IMR-90 (cell line): ENCODE results near the gene ITIH6. TPM values are rescaled to one million over a fixed set of nuclear protein-coding genes. Genes with fewer than 3 reads are reported as not detected.

Experiments
- ATAC-seq: fragments of 200-7000 bp; cut with Tn5 transposase; 2 replicates; pipeline ENCODE4 v1.9.1; 2020; ENCODE audit warnings: low read depth, mild to moderate bottlenecking, moderate library complexity
- BruUV-seq: library from RNA; stranded (reverse); fragments of 400-500 nt; replicated peaks from 2 replicates; lab custom pipeline; 2021; lab: Mats Ljungman, UMichigan
- CTCF ChIA-PET: fragments of 300-600 bp; formaldehyde crosslinking; extraction: SDS; loops from one replicate; lab custom pipeline; 2021; ENCODE audit warnings: antibody characterized with exemption; lab: Yijun Ruan, JAX
- POLR2A ChIA-PET: fragments of 300-600 bp; sonication (Branson Sonifier 250); formaldehyde crosslinking; loops from one replicate; lab custom pipeline; 2022; ENCODE audit warnings: antibody characterized with exemption; ENCODE audit not compliant: unreplicated experiment; lab: Charles Lee
- DNase-seq: peaks from one replicate; pipeline ENCODE4 v3.0.0; 2013
- H2AFZ ChIP-seq: replicated peaks from 2 replicates; pipeline ENCODE3; 2013; ENCODE audit warnings: low read length, mild to moderate bottlenecking; ENCODE audit not compliant: poor library complexity
- H2AK5ac ChIP-seq: 2 replicates; pipeline ENCODE4 v1.6.1; 2013; ENCODE audit warnings: low read depth, low read length, inconsistent platforms
- H2AK9ac ChIP-seq: replicated peaks from 2 replicates; pipeline ENCODE3; 2013; ENCODE audit warnings: mild to moderate bottlenecking, low read depth, low read length, moderate library complexity; ENCODE audit not compliant: poor library complexity
- H2BK120ac ChIP-seq: 2 replicates; pipeline ENCODE4 v1.6.1; 2013; ENCODE audit warnings: low read depth, low read length, inconsistent platforms
- H2BK15ac ChIP-seq: 3 replicates; pipeline ENCODE4 v1.6.1; 2013; ENCODE audit warnings: low read depth, low read length, inconsistent platforms
- H2BK20ac ChIP-seq: 2 replicates; pipeline ENCODE4 v1.6.1; 2013; ENCODE audit warnings: low read depth, mild to moderate bottlenecking, inconsistent platforms, low read length, moderate library complexity
- H2BK5ac ChIP-seq: 2 replicates; pipeline ENCODE4 v1.6.1; 2013; ENCODE audit warnings: mild to moderate bottlenecking, low read depth, low read length, inconsistent platforms; ENCODE audit not compliant: poor library complexity, severe bottlenecking
- H3K14ac ChIP-seq: replicated peaks from 2 replicates; pipeline ENCODE4 v1.6.1; 2013; ENCODE audit warnings: low read depth, low read length, inconsistent platforms
- H3K18ac ChIP-seq: 2 replicates; pipeline ENCODE4 v1.6.1; 2013; ENCODE audit warnings: low read depth, low read length, control low read depth
- H3K23ac ChIP-seq: 2 replicates; pipeline ENCODE4 v1.6.1; 2013; ENCODE audit warnings: low read depth, low read length, inconsistent platforms
- H3K27ac ChIP-seq: 2 replicates; pipeline ENCODE4 v1.5.1; 2013; ENCODE audit warnings: mild to moderate bottlenecking, control low read depth, low read length; ENCODE audit not compliant: insufficient read depth
- H3K27me3 ChIP-seq: 2 replicates; pipeline ENCODE4 v1.6.1; 2013; ENCODE audit warnings: low read length; ENCODE audit not compliant: control insufficient read depth, insufficient read depth
- H3K36me3 ChIP-seq: 2 replicates; pipeline ENCODE4 v1.6.1; 2013; ENCODE audit warnings: low read length, mixed read lengths; ENCODE audit not compliant: control insufficient read depth, insufficient read depth
- H3K4ac ChIP-seq: 2 replicates; pipeline ENCODE4 v1.6.1; 2013; ENCODE audit warnings: low read depth, low read length, inconsistent platforms
- H3K4me1 ChIP-seq: 2 replicates; pipeline ENCODE4 v1.6.1; 2013; ENCODE audit warnings: low read length, mixed read lengths; ENCODE audit not compliant: control insufficient read depth, insufficient read depth
- H3K4me2 ChIP-seq: 2 replicates; pipeline ENCODE4 v1.6.1; 2013; ENCODE audit warnings: low read depth, mild to moderate bottlenecking, control low read depth, low read length, moderate library complexity
- H3K4me3 ChIP-seq: 2 replicates; pipeline ENCODE4 v1.5.1; 2013; ENCODE audit warnings: low read depth, mild to moderate bottlenecking, control low read depth, low read length, moderate library complexity; ENCODE audit not compliant: insufficient read depth
- H3K56ac ChIP-seq: 2 replicates; pipeline ENCODE4 v1.6.1; 2013; ENCODE audit warnings: low read length, inconsistent platforms; ENCODE audit not compliant: insufficient read depth; ENCODE audit errors: extremely low read depth
- H3K79me1 ChIP-seq, 2 experiments: 2 replicates each; pipeline ENCODE4 v1.6.1; 2013; ENCODE audit warnings: low read length in 2 of 2, inconsistent platforms in 1 of 2, low read depth in 1 of 2
- H3K9ac ChIP-seq: 2 replicates; pipeline ENCODE4 v1.6.1; 2013; ENCODE audit warnings: low read depth, low read length, control low read depth
- H3K9me1 ChIP-seq: 2 replicates; pipeline ENCODE4 v1.6.1; 2013; ENCODE audit warnings: low read length, inconsistent platforms; ENCODE audit not compliant: insufficient read depth
- H3K9me3 ChIP-seq: 2 replicates; pipeline ENCODE4 v1.6.1; 2013; ENCODE audit warnings: low read length; ENCODE audit not compliant: control insufficient read depth, insufficient read depth
- H4K20me1 ChIP-seq: 2 replicates; pipeline ENCODE4 v1.6.1; 2013; ENCODE audit warnings: low read length, inconsistent platforms; ENCODE audit not compliant: insufficient read depth
- H4K5ac ChIP-seq: 2 replicates; pipeline ENCODE4 v1.6.1; 2013; ENCODE audit warnings: mild to moderate bottlenecking, low read depth, low read length, control low read depth
- H4K8ac ChIP-seq, 2 experiments: 2 replicates each; pipeline ENCODE4 v1.6.1; 2013; ENCODE audit warnings: low read depth in 2 of 2, low read length in 2 of 2, control low read depth in 1 of 2, inconsistent platforms in 1 of 2
- H4K91ac ChIP-seq: 2 replicates; pipeline ENCODE4 v1.6.1; 2013; ENCODE audit warnings: low read depth, low read length, inconsistent platforms; ENCODE audit not compliant: insufficient read depth
- BHLHE40 ChIP-seq: fragments of 150-350 bp; IDR thresholded peaks from 2 replicates; pipeline ENCODE4 v1.6.1; 2016; ENCODE audit warnings: mild to moderate bottlenecking, low read depth, low read length
- CEBPB ChIP-seq: IDR thresholded peaks from 2 replicates; pipeline ENCODE4 v1.6.1; 2012; ENCODE audit warnings: low read depth, low read length, improper control_type of control experiment
- CHD1 ChIP-seq: IDR thresholded peaks from 2 replicates; pipeline ENCODE4 v1.6.1; 2012; ENCODE audit warnings: low read depth, low read length, improper control_type of control experiment
- FOS ChIP-seq: fragments of 150-350 bp; IDR thresholded peaks from 2 replicates; pipeline ENCODE4 v1.6.1; 2016; ENCODE audit warnings: low read depth, low read length
- MAFK ChIP-seq: IDR thresholded peaks from 2 replicates; pipeline ENCODE4 v1.6.1; 2012; ENCODE audit warnings: low read depth, low read length, improper control_type of control experiment
- MAZ ChIP-seq: IDR thresholded peaks from 2 replicates; pipeline ENCODE4 v1.6.1; 2012; ENCODE audit warnings: low read depth, mild to moderate bottlenecking, low read length, improper control_type of control experiment, moderate library complexity, borderline replicate concordance
- MXI1 ChIP-seq: IDR thresholded peaks from 2 replicates; pipeline ENCODE4 v1.6.1; 2012; ENCODE audit warnings: low read depth, mild to moderate bottlenecking, low read length, moderate library complexity, borderline replicate concordance
- NFE2L2 ChIP-seq: fragments of 150-350 bp; IDR thresholded peaks from 2 replicates; pipeline ENCODE4 v1.6.1; 2016; ENCODE audit warnings: low read depth, mild to moderate bottlenecking, low read length
- POLR2A ChIP-seq: IDR thresholded peaks from 2 replicates; pipeline ENCODE4 v1.6.1; 2012; ENCODE audit warnings: mild to moderate bottlenecking, low read depth, low read length
- RAD21 ChIP-seq: IDR thresholded peaks from 2 replicates; pipeline ENCODE4 v1.6.1; 2012; ENCODE audit warnings: low read length, improper control_type of control experiment
- RCOR1 ChIP-seq: IDR thresholded peaks from 2 replicates; pipeline ENCODE4 v1.6.1; 2012; ENCODE audit warnings: mild to moderate bottlenecking, low read length, improper control_type of control experiment; ENCODE audit not compliant: insufficient replicate concordance
- RFX5 ChIP-seq: IDR thresholded peaks from 2 replicates; pipeline ENCODE4 v1.8.0; 2012; ENCODE audit warnings: low read depth, mild to moderate bottlenecking, low read length, moderate library complexity
- SMC3 ChIP-seq: fragments of 150-350 bp; IDR thresholded peaks from 2 replicates; pipeline ENCODE4 v1.6.1; 2016; ENCODE audit warnings: low read depth, mild to moderate bottlenecking, antibody characterized with exemption, low read length, moderate library complexity
- WGBS, 2 experiments: methylation state at CpG; one replicate each; pipeline versions ENCODE4 v1.1.5 to v1.1.7; 2013; ENCODE audit warnings: missing lambda C conversion rate in 2 of 2; ENCODE audit not compliant: insufficient read length in 1 of 2; ENCODE audit errors: extremely low coverage in 2 of 2; 5-methylcytosine and 5-hydroxymethylcytosine counted together
- dilution Hi-C: fragments of 300-500 bp; cut with HindIII; formaldehyde crosslinking; loops from one replicate; pipeline ENCODE4 v1.14.3; 2018; ENCODE audit warnings: low sequenced_read_pairs; ENCODE audit not compliant: unreplicated experiment
- in situ Hi-C: fragments of 300-500 bp; cut with MboI; formaldehyde crosslinking; loops from 3 replicates; pipeline ENCODE4 v1.14.3; 2019; ENCODE audit warnings: low sequenced_read_pairs, inconsistent platforms, mixed read lengths
- intact Hi-C: fragments of 100-400 bp; cut with micrococcal nuclease; formaldehyde crosslinking; loops from 2 replicates; pipeline ENCODE4 v1.10.0; 2022
- polyA plus RNA-seq, 3 experiments: library from polyadenylated mRNA; depleted of rRNA; stranded (reverse); fragments of >200 nt; gene quantifications; 2 replicates each; pipeline ENCODE4 v1.2.3, GENCODE V29; 2012; ENCODE audit warnings: low replicate concordance in 1 of 3
- total RNA-seq: library from RNA; depleted of rRNA; stranded (reverse); fragments of >200 nt; gene quantifications from 2 replicates; pipeline ENCODE4 v1.2.3, GENCODE V29; 2012
- TF ChIP-seq, protein P1 (sequence below): fragments of 150-350 bp; IDR thresholded peaks from 2 replicates; pipeline ENCODE4 v1.6.1; 2016; ENCODE audit warnings: low read depth, mild to moderate bottlenecking, low read length, moderate library complexity, borderline replicate concordance
- TF ChIP-seq, protein P2 (sequence below): fragments of 150-350 bp; IDR thresholded peaks from 2 replicates; pipeline ENCODE4 v1.6.1; 2017; ENCODE audit warnings: mild to moderate bottlenecking, antibody characterized with exemption, low read length, low read depth
- TF ChIP-seq, protein P3 (sequence below): conservative IDR thresholded peaks from 2 replicates; pipeline ENCODE4 v1.5.1; 2012; ENCODE audit warnings: mild to moderate bottlenecking, low read depth, low read length, improper control_type of control experiment

The ITIH6 gene
- total and polyA plus RNA-seq, 2 of the 4 experiments (the other 2 are of a cell fraction) = not detected

DNA sequence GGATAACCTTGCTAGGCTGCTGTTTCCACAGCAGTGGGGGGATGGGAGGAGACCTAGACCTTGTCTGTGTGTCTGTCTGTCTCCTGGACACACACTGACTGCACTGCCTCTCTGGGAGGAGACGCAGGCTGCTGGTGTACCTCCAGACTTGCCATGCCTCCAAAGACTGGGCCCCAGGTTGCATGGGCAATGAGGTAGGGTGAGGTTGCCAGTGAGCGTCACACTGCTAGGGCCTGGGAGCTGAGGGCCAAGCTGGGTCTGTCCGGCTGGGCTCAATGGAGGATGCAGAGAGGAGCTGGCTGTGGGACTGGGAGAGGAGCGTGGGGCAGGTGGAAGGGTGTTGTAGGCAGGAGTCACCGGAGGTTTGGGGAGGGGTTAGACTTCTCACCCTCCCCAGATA lies 26.1 kb upstream of the ITIH6 start:
- no peak overlapping the region for H3K56ac ChIP-seq
- H2AK9ac ChIP-seq = no peak overlapping the region
- no peaks in the 10 kb centered on the region for H3K27me3 ChIP-seq
- no peaks in the 10 kb centered on the region for H4K20me1 ChIP-seq
- no peak overlapping the region for H3K14ac ChIP-seq
- H3K23ac ChIP-seq = no peak overlapping the region
- H2BK5ac ChIP-seq = peak overlapping the region; percentile 50
- no peak overlapping the region for H2BK20ac ChIP-seq
- no peak overlapping the region for H2BK15ac ChIP-seq
- H3K18ac ChIP-seq = no peak overlapping the region
- no peak for DNase-seq
- H3K36me3 ChIP-seq = no peaks in the 10 kb centered on the region
- TF ChIP-seq, protein P1, sequence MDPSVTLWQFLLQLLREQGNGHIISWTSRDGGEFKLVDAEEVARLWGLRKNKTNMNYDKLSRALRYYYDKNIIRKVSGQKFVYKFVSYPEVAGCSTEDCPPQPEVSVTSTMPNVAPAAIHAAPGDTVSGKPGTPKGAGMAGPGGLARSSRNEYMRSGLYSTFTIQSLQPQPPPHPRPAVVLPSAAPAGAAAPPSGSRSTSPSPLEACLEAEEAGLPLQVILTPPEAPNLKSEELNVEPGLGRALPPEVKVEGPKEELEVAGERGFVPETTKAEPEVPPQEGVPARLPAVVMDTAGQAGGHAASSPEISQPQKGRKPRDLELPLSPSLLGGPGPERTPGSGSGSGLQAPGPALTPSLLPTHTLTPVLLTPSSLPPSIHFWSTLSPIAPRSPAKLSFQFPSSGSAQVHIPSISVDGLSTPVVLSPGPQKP = no peak
- no peak for TF ChIP-seq NFE2L2
- no peak for TF ChIP-seq SMC3
- TF ChIP-seq, protein P2, sequence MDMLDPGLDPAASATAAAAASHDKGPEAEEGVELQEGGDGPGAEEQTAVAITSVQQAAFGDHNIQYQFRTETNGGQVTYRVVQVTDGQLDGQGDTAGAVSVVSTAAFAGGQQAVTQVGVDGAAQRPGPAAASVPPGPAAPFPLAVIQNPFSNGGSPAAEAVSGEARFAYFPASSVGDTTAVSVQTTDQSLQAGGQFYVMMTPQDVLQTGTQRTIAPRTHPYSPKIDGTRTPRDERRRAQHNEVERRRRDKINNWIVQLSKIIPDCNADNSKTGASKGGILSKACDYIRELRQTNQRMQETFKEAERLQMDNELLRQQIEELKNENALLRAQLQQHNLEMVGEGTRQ = no peak
- no peak for TF ChIP-seq BHLHE40
- TF ChIP-seq, protein P3, sequence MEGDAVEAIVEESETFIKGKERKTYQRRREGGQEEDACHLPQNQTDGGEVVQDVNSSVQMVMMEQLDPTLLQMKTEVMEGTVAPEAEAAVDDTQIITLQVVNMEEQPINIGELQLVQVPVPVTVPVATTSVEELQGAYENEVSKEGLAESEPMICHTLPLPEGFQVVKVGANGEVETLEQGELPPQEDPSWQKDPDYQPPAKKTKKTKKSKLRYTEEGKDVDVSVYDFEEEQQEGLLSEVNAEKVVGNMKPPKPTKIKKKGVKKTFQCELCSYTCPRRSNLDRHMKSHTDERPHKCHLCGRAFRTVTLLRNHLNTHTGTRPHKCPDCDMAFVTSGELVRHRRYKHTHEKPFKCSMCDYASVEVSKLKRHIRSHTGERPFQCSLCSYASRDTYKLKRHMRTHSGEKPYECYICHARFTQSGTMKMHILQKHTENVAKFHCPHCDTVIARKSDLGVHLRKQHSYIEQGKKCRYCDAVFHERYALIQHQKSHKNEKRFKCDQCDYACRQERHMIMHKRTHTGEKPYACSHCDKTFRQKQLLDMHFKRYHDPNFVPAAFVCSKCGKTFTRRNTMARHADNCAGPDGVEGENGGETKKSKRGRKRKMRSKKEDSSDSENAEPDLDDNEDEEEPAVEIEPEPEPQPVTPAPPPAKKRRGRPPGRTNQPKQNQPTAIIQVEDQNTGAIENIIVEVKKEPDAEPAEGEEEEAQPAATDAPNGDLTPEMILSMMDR = no peak
- no peak for TF ChIP-seq CHD1
- no peak for TF ChIP-seq RCOR1
- no peak for TF ChIP-seq FOS
- no peak for TF ChIP-seq MXI1
- TF ChIP-seq MAZ = no peak
- no peak for TF ChIP-seq MAFK
- TF ChIP-seq POLR2A = no peak
- no peak for TF ChIP-seq RFX5
- no peak for TF ChIP-seq CEBPB
- TF ChIP-seq RAD21 = no peak
- CTCF ChIA-PET = no interaction called here
- H3K4ac ChIP-seq = no peak overlapping the region
- dilution Hi-C loops = no loop called here
- no peak overlapping the region for H2AFZ ChIP-seq
- H4K91ac ChIP-seq = no peak overlapping the region; the same call in 1 of the 2 replicates
- no peaks in the 10 kb centered on the region; the same call in 1 of the 2 replicates for H3K9me3 ChIP-seq
- no peak overlapping the region for H4K5ac ChIP-seq
- H3K4me2 ChIP-seq = no peak overlapping the region
- no peak overlapping the region for H2AK5ac ChIP-seq
- ATAC-seq = peak; percentile 21; the same call in 1 of the 2 replicates
- BruUV-seq = no TSS peak
- H3K4me1 ChIP-seq = no peaks in the 10 kb centered on the region
- in situ Hi-C loops = no loop called here
- no peaks in the 10 kb centered on the region; the same call in 1 of the 2 replicates for H3K9me1 ChIP-seq
- H3K9ac ChIP-seq = no peak overlapping the region
- no peaks in the 10 kb centered on the region for H3K79me1 ChIP-seq
- no peak overlapping the region for H3K27ac ChIP-seq
- H2BK120ac ChIP-seq = no peak overlapping the region
- POLR2A ChIA-PET = no interaction called here
- WGBS, 2 experiments = no CpG with 5 or more reads among the region's 5 CpGs
- no peak overlapping the region for H3K4me3 ChIP-seq
- intact Hi-C loops = no loop called here
- H4K8ac ChIP-seq = peak overlapping the region; percentile 49 to 57; a peak in 2 of 4 replicates
